Right atrium auricular region (tissue), 2 donors: ENCODE measurements around the gene RFPL1. TPM values are rescaled to one million over a fixed set of nuclear protein-coding genes. Genes with fewer than 3 reads are reported as not detected.
A peak's percentile ranks its signal among the peaks of the same experiment; 100 is the strongest.

ENCODE experiments used
- DNase-seq: peaks from one replicate; pipeline ENCODE4 v3.0.0-alpha.2; 2019; ENCODE audit warnings: low spot score
- H3K27ac ChIP-seq, 2 donors: fragments of 200-600 bp; sonication (generic); 1 replicate in 1 of 2; 2 replicates in 1 of 2; pipeline ENCODE4 v1.5.1; 2016 to 2019
- H3K27me3 ChIP-seq, 2 donors: fragments of 200-600 bp; sonication (generic); one replicate each; pipeline versions ENCODE4 v1.5.1 to v1.6.0; 2017 to 2019
- H3K36me3 ChIP-seq: fragments of 200-600 bp; sonication (generic); one replicate; pipeline ENCODE4 v1.5.1; 2016
- H3K4me1 ChIP-seq, 2 donors: fragments of 200-600 bp; sonication (generic); one replicate each; pipeline versions ENCODE4 v1.5.1 to v1.6.0; 2017 to 2019
- H3K4me3 ChIP-seq, 2 donors: fragments of 200-600 bp; sonication (generic); 1 replicate in 1 of 2; 2 replicates in 1 of 2; pipeline ENCODE4 v1.5.1; 2017 to 2019; ENCODE audit warnings: mild to moderate bottlenecking in 1 of 2, moderate library complexity in 1 of 2
- H3K9me3 ChIP-seq, 2 donors: fragments of 200-600 bp; sonication (generic); one replicate each; pipeline ENCODE4 v1.5.1; 2019
- total RNA-seq, 2 donors: library from RNA; depleted of rRNA; stranded (reverse); fragments of >200 nt; gene quantifications; one replicate each; pipeline ENCODE4 v1.1.0, GENCODE V29; 2016
- TF ChIP-seq, protein P1 (sequence below), 2 donors: fragments of 200-600 bp; sonication (generic); IDR thresholded peaks; one replicate each; pipeline ENCODE4 v1.5.1; 2019; ENCODE audit warnings: antibody characterized with exemption in 2 of 2

RFPL1 gene
- total RNA-seq, 2 donors from 2014 or later: not detected

DNA sequence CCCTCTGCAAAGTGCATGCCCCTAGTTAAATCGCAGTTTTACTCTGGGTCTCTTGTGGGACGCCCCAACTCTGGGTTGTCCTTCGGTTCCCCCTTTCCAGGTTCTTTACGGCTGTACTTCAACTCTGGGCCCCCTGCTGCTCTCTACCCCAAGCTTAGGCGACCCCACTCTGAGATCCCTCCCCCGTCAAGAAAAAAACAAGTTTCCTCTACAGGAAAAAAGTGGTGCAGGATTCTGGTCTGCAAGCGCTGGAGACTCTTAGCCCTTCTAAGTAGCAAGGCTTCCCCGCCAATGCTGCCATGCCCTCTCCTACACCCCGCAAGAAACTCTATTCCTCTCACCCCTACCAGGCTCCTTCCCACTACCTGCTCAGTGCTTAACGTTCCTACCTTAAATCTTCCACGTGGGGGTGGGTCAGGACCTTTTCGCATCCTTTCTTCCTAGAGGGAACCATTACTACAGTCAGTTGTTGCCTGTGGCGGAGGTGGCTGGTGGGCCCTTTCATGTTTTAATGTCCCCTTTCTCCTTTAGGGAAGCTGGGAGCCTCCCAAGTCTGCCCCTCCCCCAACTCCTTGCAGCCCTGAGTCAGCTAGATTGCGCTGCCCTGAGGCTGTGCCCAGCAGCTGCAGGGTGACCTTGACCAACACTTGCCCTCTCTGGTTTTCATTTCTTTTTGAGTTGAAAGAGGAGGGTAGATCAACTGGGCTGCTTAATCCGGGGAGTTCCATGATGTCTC lies 43.0 kb downstream of the RFPL1 start:
- H3K4me3 ChIP-seq: peak overlapping the region in 1 of 2 donors; percentile 37
- H3K27ac ChIP-seq: no peak overlapping the region
- peaks cover 0 to 18% of the 10 kb centered on the region in 2 donors for H3K4me1 ChIP-seq
- TF ChIP-seq, protein P1, sequence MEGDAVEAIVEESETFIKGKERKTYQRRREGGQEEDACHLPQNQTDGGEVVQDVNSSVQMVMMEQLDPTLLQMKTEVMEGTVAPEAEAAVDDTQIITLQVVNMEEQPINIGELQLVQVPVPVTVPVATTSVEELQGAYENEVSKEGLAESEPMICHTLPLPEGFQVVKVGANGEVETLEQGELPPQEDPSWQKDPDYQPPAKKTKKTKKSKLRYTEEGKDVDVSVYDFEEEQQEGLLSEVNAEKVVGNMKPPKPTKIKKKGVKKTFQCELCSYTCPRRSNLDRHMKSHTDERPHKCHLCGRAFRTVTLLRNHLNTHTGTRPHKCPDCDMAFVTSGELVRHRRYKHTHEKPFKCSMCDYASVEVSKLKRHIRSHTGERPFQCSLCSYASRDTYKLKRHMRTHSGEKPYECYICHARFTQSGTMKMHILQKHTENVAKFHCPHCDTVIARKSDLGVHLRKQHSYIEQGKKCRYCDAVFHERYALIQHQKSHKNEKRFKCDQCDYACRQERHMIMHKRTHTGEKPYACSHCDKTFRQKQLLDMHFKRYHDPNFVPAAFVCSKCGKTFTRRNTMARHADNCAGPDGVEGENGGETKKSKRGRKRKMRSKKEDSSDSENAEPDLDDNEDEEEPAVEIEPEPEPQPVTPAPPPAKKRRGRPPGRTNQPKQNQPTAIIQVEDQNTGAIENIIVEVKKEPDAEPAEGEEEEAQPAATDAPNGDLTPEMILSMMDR (IDR thresholded peaks at IDR 0.05): no peak
- peaks cover 15 to 24% of the 10 kb centered on the region in 2 donors for H3K27me3 ChIP-seq
- no peak for DNase-seq
- H3K9me3 ChIP-seq: no peaks in the 10 kb centered on the region
- H3K36me3 ChIP-seq: no peaks in the 10 kb centered on the region

DNA sequence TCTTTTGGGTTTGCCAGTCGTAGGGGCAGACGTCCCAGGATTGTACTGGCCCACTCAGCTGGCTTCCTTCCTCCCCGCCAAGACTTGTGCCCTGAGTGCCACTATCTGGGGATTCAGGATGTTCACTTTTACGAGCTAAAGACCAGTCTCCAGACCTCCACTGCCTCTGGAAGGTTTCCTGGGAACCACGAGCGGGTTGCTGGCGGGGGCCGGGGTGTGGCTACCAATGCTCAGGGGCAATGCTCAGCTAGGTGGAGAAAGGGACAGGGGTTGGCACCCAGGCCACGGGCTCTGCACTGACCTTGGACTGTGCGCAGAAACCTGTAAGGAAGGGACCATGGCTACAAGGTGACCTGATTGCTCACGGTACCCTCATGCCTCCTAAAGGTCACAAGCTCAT lies 43.9 kb downstream of the RFPL1 start:
- Histone ChIP-seq H3K9me3 (no peaks in the 10 kb centered on the region), H3K4me3 (no peak overlapping the region), H3K27ac (no peak overlapping the region), H3K4me1 (peaks cover 0 to 18% of the 10 kb centered on the region in 2 donors), H3K36me3 (no peaks in the 10 kb centered on the region), H3K27me3 (peaks cover 15 to 24% of the 10 kb centered on the region in 2 donors)
- TF ChIP-seq, protein P1 (IDR thresholded peaks at IDR 0.05): no peak
- DNase-seq: no peak

- no peak overlapping the region for H3K4me3 ChIP-seq
- H3K27me3 ChIP-seq: peaks cover 15 to 24% of the 10 kb centered on the region in 2 donors
- no peak for DNase-seq
- no peak overlapping the region for H3K27ac ChIP-seq
- peaks cover 0 to 18% of the 10 kb centered on the region in 2 donors for H3K4me1 ChIP-seq
- H3K9me3 ChIP-seq: no peaks in the 10 kb centered on the region
- no peaks in the 10 kb centered on the region for H3K36me3 ChIP-seq
- TF ChIP-seq, protein P1 (IDR thresholded peaks at IDR 0.05): no peak
Observed at GRCh38 chr22:29482726-29483125, 44.3 kb downstream of the RFPL1 start.

- Histone ChIP-seq H3K4me3 (no peak overlapping the region), H3K27me3 (peaks cover 15 to 24% of the 10 kb centered on the region in 2 donors), H3K36me3 (no peaks in the 10 kb centered on the region), H3K4me1 (peaks cover 0 to 18% of the 10 kb centered on the region in 2 donors), H3K27ac (no peak overlapping the region), H3K9me3 (no peaks in the 10 kb centered on the region)
- no peak for DNase-seq
- TF ChIP-seq, protein P1 (IDR thresholded peaks at IDR 0.05): no peak
Observed at GRCh38 chr22:29483254-29483653, 44.9 kb downstream of the RFPL1 start.

GRCh38 chr22:29484642-29485041 lies 46.3 kb downstream of the RFPL1 start:
- H3K4me1 ChIP-seq: peaks cover 0 to 17% of the 10 kb centered on the region in 2 donors
- TF ChIP-seq, protein P1 (IDR thresholded peaks at IDR 0.05): no peak
- peaks cover 8 to 19% of the 10 kb centered on the region in 2 donors for H3K27me3 ChIP-seq
- H3K36me3 ChIP-seq: no peaks in the 10 kb centered on the region
- H3K27ac ChIP-seq: no peak overlapping the region
- H3K4me3 ChIP-seq: no peak overlapping the region
- no peaks in the 10 kb centered on the region for H3K9me3 ChIP-seq
- DNase-seq: no peak
